RWPE2 (cell line): ENCODE data around the gene STRADA.

ENCODE experiments used
- ATAC-seq: fragments of 200-7000 bp; cut with Tn5 transposase; 3 replicates; pipeline ENCODE4 v1.9.1; 2021; ENCODE audit warnings: low read depth
- DNase-seq: peaks from one replicate; pipeline ENCODE4 v3.0.0-alpha.2; 2020; ENCODE audit warnings: low spot score
- H3K27ac ChIP-seq: fragments of 450-650 bp; 2 replicates; pipeline ENCODE4 v1.5.1; 2017; ENCODE audit warnings: mild to moderate bottlenecking; ENCODE audit not compliant: poor library complexity, severe bottlenecking
- H3K27me3 ChIP-seq: fragments of 250-450 bp; sonication (Bioruptor Pico); 2 replicates; pipeline ENCODE4 v1.5.1; 2021; ENCODE audit warnings: mild to moderate bottlenecking, moderate library complexity; ENCODE audit not compliant: insufficient read depth, poor library complexity, severe bottlenecking
- H3K36me3 ChIP-seq: fragments of 250-450 bp; sonication (Bioruptor Pico); 2 replicates; pipeline ENCODE4 v1.5.1; 2020; ENCODE audit warnings: low read depth, mild to moderate bottlenecking, moderate library complexity
- H3K4me1 ChIP-seq: fragments of 250-450 bp; sonication (Bioruptor Pico); 2 replicates; pipeline ENCODE4 v1.5.1; 2021; ENCODE audit warnings: mild to moderate bottlenecking, moderate library complexity; ENCODE audit not compliant: insufficient read depth, poor library complexity, severe bottlenecking
- H3K4me3 ChIP-seq: fragments of 250-450 bp; sonication (Bioruptor Pico); 2 replicates; pipeline ENCODE4 v1.5.1; 2021; ENCODE audit warnings: mild to moderate bottlenecking, moderate library complexity; ENCODE audit not compliant: severe bottlenecking
- H3K9me3 ChIP-seq: fragments of 250-450 bp; sonication (Bioruptor Pico); 2 replicates; pipeline ENCODE4 v1.5.1; 2021; ENCODE audit warnings: mild to moderate bottlenecking, moderate library complexity; ENCODE audit not compliant: severe bottlenecking
- TF ChIP-seq, protein P1 (sequence below): fragments of 450-650 bp; IDR thresholded peaks from one replicate; pipeline ENCODE4 v1.5.1; 2017; ENCODE audit warnings: mild to moderate bottlenecking, moderate library complexity; ENCODE audit not compliant: poor library complexity, severe bottlenecking

Gene STRADA

DNA sequence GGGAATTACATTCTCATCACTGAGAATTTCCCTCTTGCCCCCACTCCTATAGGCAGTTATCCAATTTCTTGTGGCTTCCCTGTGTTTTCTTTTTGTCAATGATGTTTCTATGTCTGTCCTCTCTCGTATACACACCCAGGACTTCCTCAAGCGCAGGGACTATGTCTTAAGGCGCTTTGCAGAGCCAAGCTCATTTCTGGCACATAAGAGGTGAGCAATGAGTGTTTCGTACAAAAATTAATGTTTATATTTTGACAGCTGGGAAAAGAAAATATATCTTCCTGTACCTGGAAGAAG lies 33.3 kb upstream of the STRADA start:
- no peak for ATAC-seq
- Histone ChIP-seq H3K4me1 (peaks cover 22% of the 10 kb centered on the region), H3K36me3 (peaks cover 54% of the 10 kb centered on the region), H3K4me3 (peak overlapping the region; percentile 83), H3K27ac (peak overlapping the region; percentile 78), H3K9me3 (no peaks in the 10 kb centered on the region), H3K27me3 (no peaks in the 10 kb centered on the region)
- TF ChIP-seq, protein P1, sequence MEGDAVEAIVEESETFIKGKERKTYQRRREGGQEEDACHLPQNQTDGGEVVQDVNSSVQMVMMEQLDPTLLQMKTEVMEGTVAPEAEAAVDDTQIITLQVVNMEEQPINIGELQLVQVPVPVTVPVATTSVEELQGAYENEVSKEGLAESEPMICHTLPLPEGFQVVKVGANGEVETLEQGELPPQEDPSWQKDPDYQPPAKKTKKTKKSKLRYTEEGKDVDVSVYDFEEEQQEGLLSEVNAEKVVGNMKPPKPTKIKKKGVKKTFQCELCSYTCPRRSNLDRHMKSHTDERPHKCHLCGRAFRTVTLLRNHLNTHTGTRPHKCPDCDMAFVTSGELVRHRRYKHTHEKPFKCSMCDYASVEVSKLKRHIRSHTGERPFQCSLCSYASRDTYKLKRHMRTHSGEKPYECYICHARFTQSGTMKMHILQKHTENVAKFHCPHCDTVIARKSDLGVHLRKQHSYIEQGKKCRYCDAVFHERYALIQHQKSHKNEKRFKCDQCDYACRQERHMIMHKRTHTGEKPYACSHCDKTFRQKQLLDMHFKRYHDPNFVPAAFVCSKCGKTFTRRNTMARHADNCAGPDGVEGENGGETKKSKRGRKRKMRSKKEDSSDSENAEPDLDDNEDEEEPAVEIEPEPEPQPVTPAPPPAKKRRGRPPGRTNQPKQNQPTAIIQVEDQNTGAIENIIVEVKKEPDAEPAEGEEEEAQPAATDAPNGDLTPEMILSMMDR = no peak
- DNase-seq = no peak

DNA sequence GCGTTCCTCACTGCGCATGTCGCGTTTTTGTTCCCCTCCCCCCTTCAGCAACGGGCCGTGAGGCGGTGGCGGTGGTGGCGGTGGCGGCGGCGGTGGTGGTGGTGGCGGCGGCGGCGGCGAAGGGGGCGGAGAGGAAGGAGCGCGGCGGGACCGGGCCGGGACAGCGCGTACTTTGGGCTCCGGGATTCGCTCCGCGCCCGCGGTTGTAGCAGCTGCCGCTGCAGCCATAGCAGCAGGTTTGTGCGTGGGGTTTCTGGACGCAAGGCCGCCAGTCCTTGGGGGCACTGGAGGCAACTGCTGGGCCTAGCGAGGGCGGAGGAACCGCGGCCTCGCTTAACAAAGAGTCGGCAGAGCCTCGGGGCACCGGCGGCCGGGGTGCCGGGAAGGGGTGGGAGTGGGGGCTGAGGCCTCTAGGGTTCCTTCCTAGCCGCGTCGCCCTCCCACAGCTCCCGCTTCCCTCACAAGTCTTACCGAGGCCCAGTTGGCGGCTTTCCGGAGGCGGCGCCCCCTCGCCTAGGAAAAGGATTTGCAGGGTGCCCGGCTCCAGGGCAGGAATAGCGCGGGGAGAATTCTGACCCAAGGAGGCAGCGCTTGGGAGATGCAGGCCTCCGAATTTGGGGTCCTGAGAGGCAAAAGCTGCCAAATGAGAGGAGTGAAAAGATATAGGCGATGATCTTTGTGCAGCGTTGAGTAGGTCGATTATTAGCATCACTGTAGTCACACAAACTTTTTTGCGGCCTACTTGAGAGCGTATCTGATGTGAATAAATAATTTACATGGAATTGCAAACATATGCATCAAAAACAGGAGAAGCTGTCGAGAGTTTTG lies 32.8 kb upstream of the STRADA start, which contains the start of gene DDX42:
Gene DDX42, plus strand, starts transcription at position 30 of the 828 bp plus-strand sequence. CDS start 12,880 bp downstream, outside the sequence.
- ATAC-seq (peak; percentile 21), DNase-seq (no peak)
- Histone ChIP-seq H3K27me3 (no peaks in the 10 kb centered on the region), H3K4me3 (peak within 1 kb of the TSS; percentile 83), H3K27ac (peak within 1 kb of the TSS; percentile 78), H3K9me3 (no peaks in the 10 kb centered on the region), H3K4me1 (peaks cover 17% of the 10 kb centered on the region), H3K36me3 (peaks cover 49% of the 10 kb centered on the region)
- TF ChIP-seq, protein P1 = no peak

DNA sequence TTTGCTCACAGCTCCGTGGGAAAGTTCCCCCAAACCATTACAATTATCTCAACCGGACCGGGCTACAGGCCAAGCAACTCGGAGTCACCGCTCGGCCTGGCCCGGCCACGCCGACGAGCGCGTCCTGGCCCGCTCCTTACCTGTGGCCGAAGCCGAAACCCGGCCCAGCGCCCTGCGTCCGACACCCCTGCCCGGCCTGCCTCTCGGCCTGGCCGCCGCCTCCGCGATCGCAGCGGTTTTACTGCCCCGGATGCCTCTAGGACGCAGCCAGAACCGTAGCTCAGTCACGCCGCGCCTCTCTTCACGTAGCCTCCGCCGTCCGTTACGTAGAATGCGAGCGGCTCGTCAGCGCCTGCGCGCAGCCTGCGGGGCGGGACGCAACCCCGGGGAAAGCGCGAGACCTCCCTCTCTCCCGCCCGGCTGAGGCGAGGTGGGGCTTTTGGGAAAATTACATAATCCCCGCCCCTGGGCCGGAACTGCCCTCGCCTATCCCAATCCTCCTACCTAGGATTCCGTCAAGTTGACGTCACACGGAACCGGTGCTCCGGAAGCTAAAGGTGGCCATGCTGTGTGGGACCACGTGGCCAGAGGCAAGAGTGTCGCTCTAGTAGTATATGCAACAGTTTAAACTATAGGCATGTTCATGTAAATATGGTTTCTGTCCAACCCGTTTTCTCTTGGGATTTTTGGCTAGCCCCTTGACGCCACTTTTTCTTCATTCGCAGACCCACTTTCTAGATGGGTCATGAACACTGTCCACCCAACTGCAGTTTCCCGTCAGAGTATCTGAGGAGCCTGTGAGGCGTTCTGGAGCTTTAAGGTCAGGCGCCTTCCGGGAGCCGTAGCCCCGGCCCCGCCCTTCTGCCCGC lies 31.9 kb upstream of the STRADA start, which contains the start of gene CCDC47:
Gene CCDC47, minus strand, starts transcription at position 326 of the 869 bp plus-strand sequence. CDS start 7,422 bp downstream, outside the sequence.
- Histone ChIP-seq H3K36me3 (peaks cover 42% of the 10 kb centered on the region), H3K9me3 (no peaks in the 10 kb centered on the region), H3K27me3 (no peaks in the 10 kb centered on the region), H3K4me3 (peak within 1 kb of the TSS; percentile 83), H3K4me1 (peaks cover 17% of the 10 kb centered on the region), H3K27ac (peak within 1 kb of the TSS; percentile 78)
- DNase-seq (peak; percentile 99), ATAC-seq (peak; percentile 85)
- TF ChIP-seq, protein P1 = no peak

DNA sequence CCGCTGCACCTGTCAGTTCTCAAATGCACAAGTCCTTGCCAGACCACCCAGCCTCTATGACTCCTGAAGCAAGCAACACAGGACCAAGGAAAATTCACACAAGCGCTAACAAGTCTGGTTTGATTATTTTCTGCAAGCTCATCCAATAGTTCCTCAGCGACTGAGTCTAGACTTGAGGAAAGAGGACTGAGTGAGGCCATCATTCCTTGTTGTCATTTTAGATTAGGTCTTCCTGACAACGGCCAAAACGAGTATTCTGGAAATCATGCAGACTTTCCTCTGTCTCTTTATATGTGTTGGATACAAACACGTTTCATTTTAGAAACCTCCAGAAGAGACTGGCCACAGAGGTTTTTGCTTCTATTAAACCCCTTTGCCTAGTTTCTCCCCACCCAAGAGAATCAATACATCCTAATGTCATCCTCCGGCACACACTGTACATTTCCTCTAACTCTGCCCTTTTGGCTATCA lies 31.2 kb upstream of the STRADA start:
- no peak for ATAC-seq
- Histone ChIP-seq H3K27ac (peak overlapping the region; percentile 78), H3K36me3 (peaks cover 42% of the 10 kb centered on the region), H3K27me3 (no peaks in the 10 kb centered on the region), H3K4me3 (peak overlapping the region; percentile 83), H3K4me1 (peaks cover 17% of the 10 kb centered on the region), H3K9me3 (no peaks in the 10 kb centered on the region)
- no peak for DNase-seq
- TF ChIP-seq, protein P1 = no peak
